GM12864 (cell line): ENCODE measurements around the gene FAM98B.

Source experiments
- DNase-seq: peaks from one replicate; pipeline ENCODE4 v3.0.0-alpha.2; 2011; ENCODE audit warnings: low read depth
- H3K4me3 ChIP-seq: 2 replicates; pipeline ENCODE4 v1.5.1; 2011; ENCODE audit warnings: mild to moderate bottlenecking, low read depth, low read length, control low read depth
- TF ChIP-seq, protein P1 (sequence below): IDR thresholded peaks from 2 replicates; pipeline ENCODE4 v1.5.1; 2011; ENCODE audit warnings: low read depth, mild to moderate bottlenecking, moderate library complexity, low read length, control low read depth, inconsistent platforms; ENCODE audit errors: missing control alignments

Gene FAM98B

DNA sequence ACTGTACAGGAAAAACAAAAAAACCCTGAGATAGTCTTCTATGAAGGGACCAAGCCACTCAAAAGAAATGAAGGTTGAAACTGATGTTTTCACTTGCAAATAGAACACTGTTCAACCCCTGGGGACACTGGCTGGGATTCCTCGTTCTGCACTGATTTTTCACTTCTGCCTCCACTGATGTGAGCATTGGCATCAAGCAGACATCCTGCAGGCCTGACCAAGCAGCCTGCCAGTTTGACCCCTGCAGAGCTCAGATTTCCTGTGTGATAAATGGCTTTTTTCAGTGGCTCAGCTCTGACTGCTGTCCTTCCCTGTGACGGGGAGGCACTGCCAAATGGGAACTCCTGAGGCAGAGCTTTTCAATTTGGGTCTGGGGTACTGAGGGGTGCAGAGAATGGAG lies 60.7 kb downstream of the FAM98B start:
- no peak for DNase-seq
- TF ChIP-seq, protein P1, sequence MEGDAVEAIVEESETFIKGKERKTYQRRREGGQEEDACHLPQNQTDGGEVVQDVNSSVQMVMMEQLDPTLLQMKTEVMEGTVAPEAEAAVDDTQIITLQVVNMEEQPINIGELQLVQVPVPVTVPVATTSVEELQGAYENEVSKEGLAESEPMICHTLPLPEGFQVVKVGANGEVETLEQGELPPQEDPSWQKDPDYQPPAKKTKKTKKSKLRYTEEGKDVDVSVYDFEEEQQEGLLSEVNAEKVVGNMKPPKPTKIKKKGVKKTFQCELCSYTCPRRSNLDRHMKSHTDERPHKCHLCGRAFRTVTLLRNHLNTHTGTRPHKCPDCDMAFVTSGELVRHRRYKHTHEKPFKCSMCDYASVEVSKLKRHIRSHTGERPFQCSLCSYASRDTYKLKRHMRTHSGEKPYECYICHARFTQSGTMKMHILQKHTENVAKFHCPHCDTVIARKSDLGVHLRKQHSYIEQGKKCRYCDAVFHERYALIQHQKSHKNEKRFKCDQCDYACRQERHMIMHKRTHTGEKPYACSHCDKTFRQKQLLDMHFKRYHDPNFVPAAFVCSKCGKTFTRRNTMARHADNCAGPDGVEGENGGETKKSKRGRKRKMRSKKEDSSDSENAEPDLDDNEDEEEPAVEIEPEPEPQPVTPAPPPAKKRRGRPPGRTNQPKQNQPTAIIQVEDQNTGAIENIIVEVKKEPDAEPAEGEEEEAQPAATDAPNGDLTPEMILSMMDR: no peak
- no peak overlapping the region for H3K4me3 ChIP-seq

DNA sequence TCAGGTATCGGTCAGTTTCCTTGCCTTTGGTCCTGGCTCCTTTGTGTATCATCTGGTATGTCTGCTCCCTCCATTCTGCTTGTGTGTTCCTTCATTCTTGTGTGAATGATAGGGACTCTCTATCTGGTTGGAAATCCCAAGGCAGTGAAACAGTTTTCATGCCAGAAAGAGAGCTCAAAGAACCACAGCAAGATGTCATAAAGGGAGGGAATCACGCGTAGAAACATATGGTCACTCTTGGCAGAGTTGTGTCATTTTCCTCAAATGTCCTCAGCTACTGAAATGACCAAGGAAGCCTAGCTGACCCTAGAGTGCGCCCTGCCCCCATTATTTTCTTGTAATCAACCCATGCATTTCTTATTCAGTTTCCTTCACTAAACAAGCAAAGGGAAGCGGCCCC lies 62.7 kb downstream of the FAM98B start:
- DNase-seq: no peak
- no peak overlapping the region for H3K4me3 ChIP-seq
- TF ChIP-seq, protein P1: no peak

DNA sequence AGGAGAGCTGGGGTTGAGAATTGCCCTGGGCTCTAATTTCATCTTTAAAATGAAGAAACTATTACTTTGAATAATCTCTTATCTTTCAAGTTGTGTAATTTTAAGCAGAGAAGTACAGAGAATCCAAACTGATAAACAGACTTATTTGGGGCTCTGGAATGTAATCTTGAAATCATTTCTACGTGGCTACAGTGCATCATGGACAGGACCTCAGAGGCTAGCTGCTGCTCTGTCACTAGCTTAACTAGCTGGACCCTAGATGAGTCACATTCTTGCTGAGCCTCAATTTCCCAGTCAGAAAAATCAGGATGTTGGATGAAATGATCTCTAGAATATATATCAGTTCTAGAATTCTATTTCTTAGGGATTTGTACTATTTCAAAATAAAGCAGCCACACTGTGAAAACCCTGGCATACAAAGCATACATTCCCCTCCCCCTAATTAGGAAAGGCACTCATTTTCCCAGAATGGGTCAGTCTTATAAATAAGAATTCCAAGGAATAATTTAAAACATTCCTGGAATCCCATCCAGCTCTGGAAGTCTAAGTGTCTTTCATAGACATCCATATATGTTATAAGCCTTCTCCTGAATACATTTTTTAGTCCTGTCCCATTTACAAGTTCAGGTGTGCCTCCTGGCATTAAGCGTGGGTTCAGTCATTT lies 63.5 kb downstream of the FAM98B start:
- no peak for DNase-seq
- no peak overlapping the region for H3K4me3 ChIP-seq
- TF ChIP-seq, protein P1: no peak

DNA sequence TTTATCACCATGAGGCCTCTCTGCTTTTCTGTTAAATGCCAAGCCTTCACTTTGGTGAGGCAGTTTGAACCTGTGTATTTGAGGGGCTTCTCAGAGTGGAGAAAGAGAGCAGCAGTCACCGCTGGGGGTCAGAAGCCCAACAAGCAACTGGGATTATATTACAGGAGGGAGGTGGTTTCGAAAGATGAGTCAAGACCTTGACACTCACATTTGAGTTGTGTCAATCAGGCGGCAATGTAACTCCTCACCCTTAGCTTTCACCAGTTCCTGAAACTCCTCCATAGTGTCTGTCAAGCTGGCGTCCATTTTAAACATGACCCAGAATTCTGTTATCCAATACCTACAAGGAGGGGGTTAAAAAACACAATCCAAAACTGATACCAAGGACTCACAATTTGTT lies 64.2 kb downstream of the FAM98B start:
- TF ChIP-seq, protein P1: no peak
- H3K4me3 ChIP-seq: no peak overlapping the region
- DNase-seq: no peak

DNA sequence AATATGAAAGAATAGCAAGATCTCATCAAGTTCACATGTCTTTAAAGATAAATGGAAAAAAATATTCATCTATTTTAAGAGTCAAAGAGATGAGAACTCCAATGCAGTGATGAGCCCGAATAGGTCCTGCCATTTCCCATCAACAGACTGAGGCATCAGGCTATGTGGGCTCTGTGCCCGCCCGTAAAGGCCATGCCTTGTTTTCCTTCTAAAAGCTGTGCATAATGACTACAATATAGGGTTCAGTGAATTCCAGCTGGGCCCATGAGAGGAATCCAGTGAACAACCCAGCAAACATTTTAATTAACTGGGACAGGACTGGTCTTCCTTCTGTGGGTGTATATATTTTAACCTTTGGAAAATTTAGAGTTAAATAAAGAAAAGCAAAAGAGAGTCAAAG lies 66.1 kb downstream of the FAM98B start:
- no peak for DNase-seq
- H3K4me3 ChIP-seq: no peak overlapping the region
- TF ChIP-seq, protein P1: no peak

DNA sequence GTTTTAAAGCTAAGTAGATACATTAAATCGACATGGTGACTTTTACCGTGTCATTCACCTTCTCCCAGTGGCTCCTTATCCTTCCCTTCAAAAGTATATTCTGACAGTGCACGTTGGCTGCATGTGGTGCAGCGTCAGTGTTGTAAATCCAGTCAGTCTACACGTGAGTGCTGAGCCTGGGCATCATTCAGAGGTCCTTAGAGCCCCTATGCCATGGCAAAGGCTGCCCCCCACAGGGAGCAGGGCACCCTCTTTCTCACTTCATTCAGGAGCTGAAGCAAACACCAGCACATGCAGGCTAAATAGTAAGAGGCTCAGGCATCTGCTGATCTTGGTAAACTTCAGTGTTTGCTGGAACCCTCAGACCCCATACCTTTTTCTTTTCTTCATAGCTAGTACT lies 67.4 kb downstream of the FAM98B start:
- no peak overlapping the region for H3K4me3 ChIP-seq
- no peak for DNase-seq
- TF ChIP-seq, protein P1: no peak

DNA sequence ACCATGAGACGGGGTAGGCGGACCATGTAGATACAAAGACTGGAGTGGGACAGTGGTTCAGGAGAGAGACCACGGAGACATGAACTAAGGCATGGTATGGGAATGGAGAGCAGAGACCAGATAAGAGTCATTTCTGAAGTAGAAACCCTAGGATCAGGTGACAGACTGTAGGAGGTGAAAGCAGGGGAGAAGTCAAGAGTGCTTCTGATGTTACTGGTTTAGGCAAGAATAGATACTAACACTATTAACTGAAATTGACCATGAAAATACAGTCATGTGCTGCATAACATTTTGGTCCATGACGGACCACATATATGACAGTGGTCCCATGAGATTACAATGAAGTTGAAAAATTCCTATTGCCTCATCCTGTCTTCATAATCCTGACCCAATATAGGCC lies 69.0 kb downstream of the FAM98B start:
- TF ChIP-seq, protein P1: no peak
- no peak overlapping the region for H3K4me3 ChIP-seq
- DNase-seq: no peak
